ENCODE results near the gene GDAP2.

GDAP2 gene

GRCh38 chr1:117843791-117844190, 85.6 kb downstream of the GDAP2 start:
- no peak for TF ChIP-seq CTCF (conservative IDR thresholded peaks at IDR 0.05)
- no peak overlapping the region for H3K27ac ChIP-seq

- no peak for TF ChIP-seq CTCF (conservative IDR thresholded peaks at IDR 0.05)
- no peak overlapping the region for H3K27ac ChIP-seq
These were observed 86.8 kb downstream of the GDAP2 start for GRCh38 chr1:117842408-117843170.

- TF ChIP-seq CTCF (conservative IDR thresholded peaks at IDR 0.05), result no peak
- no peak overlapping the region for H3K27ac ChIP-seq
These were observed 88.2 kb downstream of the GDAP2 start for GRCh38 chr1:117841117-117841650.

- no peak overlapping the region for H3K27ac ChIP-seq
- no peak for TF ChIP-seq CTCF (conservative IDR thresholded peaks at IDR 0.05)
These were observed 90.5 kb downstream of the GDAP2 start for GRCh38 chr1:117838911-117839310.

- TF ChIP-seq CTCF (conservative IDR thresholded peaks at IDR 0.05), result no peak
- no peak overlapping the region for H3K27ac ChIP-seq
These were observed 93.4 kb downstream of the GDAP2 start for GRCh38 chr1:117836069-117836468.

GRCh38 chr1:117834416-117834815, 95.0 kb downstream of the GDAP2 start:
- H3K27ac ChIP-seq, result no peak overlapping the region
- no peak for TF ChIP-seq CTCF (conservative IDR thresholded peaks at IDR 0.05)

- no peak overlapping the region for H3K27ac ChIP-seq
These were observed 97.0 kb downstream of the GDAP2 start for GRCh38 chr1:117832453-117832852.

More at GRCh38 chr1:117832453-117832852, 97.0 kb downstream of the GDAP2 start:
- no peak for TF ChIP-seq CTCF (conservative IDR thresholded peaks at IDR 0.05)

Data from VCaP (cell line).